ENCODE data around the gene MARCO.

- TF ChIP-seq RARB (CRISPR knock-in tag; IDR thresholded peaks at IDR 0.05) (no peak), TSHZ2 (CRISPR knock-in tag; IDR thresholded peaks at IDR 0.05) (no peak), ISL1 (CRISPR knock-in tag; IDR thresholded peaks at IDR 0.05) (no peak), ZNF70 (CRISPR knock-in tag; IDR thresholded peaks at IDR 0.05) (no peak), ESRRG (CRISPR knock-in tag; IDR thresholded peaks at IDR 0.05) (no peak), CREB5 (CRISPR knock-in tag; IDR thresholded peaks at IDR 0.05; ENCODE audit: low read depth) (no peak), ZFP3 (CRISPR knock-in tag; IDR thresholded peaks at IDR 0.05) (no peak), GLIS3 (CRISPR knock-in tag; IDR thresholded peaks at IDR 0.05) (no peak), TCF4 (CRISPR knock-in tag; IDR thresholded peaks at IDR 0.05; ENCODE audit: borderline replicate concordance) (no peak), CSRNP3 (CRISPR knock-in tag; IDR thresholded peaks at IDR 0.05) (no peak)
Measured at GRCh38 chr2:119025762-119026351, 83.9 kb downstream of the MARCO start.

Measured in SK-N-SH treated with all-trans-retinoic acid at 6 μM for 48 hours (cell line).